Neural progenitor cell (in vitro differentiated cells): Measurements from ENCODE around the gene ACOX3.

Experiments used
- EZH2phosphoT487 ChIP-seq: fragments of 200-600 bp; sonication (generic); IDR thresholded peaks from 2 replicates; pipeline ENCODE4 v1.6.1; 2017; ENCODE audit warnings: antibody characterized with exemption
- TF ChIP-seq, protein P1 (sequence below): fragments of 200-600 bp; sonication (generic); IDR thresholded peaks from 2 replicates; pipeline ENCODE4 v1.5.1; 2017; ENCODE audit warnings: antibody characterized with exemption, mild to moderate bottlenecking

- TF ChIP-seq, protein P1, sequence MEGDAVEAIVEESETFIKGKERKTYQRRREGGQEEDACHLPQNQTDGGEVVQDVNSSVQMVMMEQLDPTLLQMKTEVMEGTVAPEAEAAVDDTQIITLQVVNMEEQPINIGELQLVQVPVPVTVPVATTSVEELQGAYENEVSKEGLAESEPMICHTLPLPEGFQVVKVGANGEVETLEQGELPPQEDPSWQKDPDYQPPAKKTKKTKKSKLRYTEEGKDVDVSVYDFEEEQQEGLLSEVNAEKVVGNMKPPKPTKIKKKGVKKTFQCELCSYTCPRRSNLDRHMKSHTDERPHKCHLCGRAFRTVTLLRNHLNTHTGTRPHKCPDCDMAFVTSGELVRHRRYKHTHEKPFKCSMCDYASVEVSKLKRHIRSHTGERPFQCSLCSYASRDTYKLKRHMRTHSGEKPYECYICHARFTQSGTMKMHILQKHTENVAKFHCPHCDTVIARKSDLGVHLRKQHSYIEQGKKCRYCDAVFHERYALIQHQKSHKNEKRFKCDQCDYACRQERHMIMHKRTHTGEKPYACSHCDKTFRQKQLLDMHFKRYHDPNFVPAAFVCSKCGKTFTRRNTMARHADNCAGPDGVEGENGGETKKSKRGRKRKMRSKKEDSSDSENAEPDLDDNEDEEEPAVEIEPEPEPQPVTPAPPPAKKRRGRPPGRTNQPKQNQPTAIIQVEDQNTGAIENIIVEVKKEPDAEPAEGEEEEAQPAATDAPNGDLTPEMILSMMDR = no peak
- no peak for TF ChIP-seq EZH2phosphoT487
These were observed 115.8 kb downstream of the ACOX3 start for GRCh38 chr4:8324640-8325239.
